Osteocyte (in vitro differentiated cells): ENCODE measurements around the gene GNGT1. TPM values are rescaled to one million over a fixed set of nuclear protein-coding genes. Genes with fewer than 3 reads are reported as not detected.

ENCODE experiments used
- DNase-seq: peaks from one replicate; pipeline ENCODE4 v3.0.0; 2021; ENCODE audit warnings: mixed read lengths; ENCODE audit not compliant: unreplicated experiment; ENCODE audit errors: extremely low spot score
- H3K27ac Mint-ChIP-seq: one replicate; pipeline ENCODE4 v1.8.0; 2021; ENCODE audit warnings: mild to moderate bottlenecking, mixed read lengths; ENCODE audit not compliant: unreplicated experiment
- H3K27me3 Mint-ChIP-seq: one replicate; pipeline ENCODE4 v1.8.0; 2021; ENCODE audit warnings: mixed read lengths; ENCODE audit not compliant: unreplicated experiment
- H3K36me3 Mint-ChIP-seq: one replicate; pipeline ENCODE4 v1.8.0; 2021; ENCODE audit warnings: mixed read lengths; ENCODE audit not compliant: unreplicated experiment
- H3K4me1 Mint-ChIP-seq: one replicate; pipeline ENCODE4 v1.8.0; 2021; ENCODE audit warnings: mixed read lengths; ENCODE audit not compliant: unreplicated experiment
- H3K4me3 Mint-ChIP-seq: one replicate; pipeline ENCODE4 v1.8.0; 2021; ENCODE audit warnings: mild to moderate bottlenecking, moderate library complexity, mixed read lengths; ENCODE audit not compliant: unreplicated experiment
- H3K9me3 Mint-ChIP-seq: one replicate; pipeline ENCODE4 v1.8.0; 2021; ENCODE audit warnings: mixed read lengths; ENCODE audit not compliant: unreplicated experiment
- total RNA-seq: library from RNA; stranded (reverse); gene quantifications from 2 replicates; pipeline ENCODE4 v1.2.1, GENCODE V29; 2021
- TF ChIP-seq, protein P1 (sequence below): fragments of 200-600 bp; sonication (generic); IDR thresholded peaks from 2 replicates; pipeline ENCODE4 v1.5.0; 2021; ENCODE audit warnings: antibody characterized with exemption, mild to moderate bottlenecking, moderate library complexity

GNGT1 gene
- total RNA-seq, 1 donor from 2014 or later, result not detected

GRCh38 chr7:93931655-93932054 is 25.3 kb downstream of the GNGT1 start:
- no peak overlapping the region for H3K27ac Mint-ChIP-seq
- no peaks in the 10 kb centered on the region for H3K27me3 Mint-ChIP-seq
- H3K36me3 Mint-ChIP-seq, result peaks cover 18% of the 10 kb centered on the region
- no peak overlapping the region for H3K4me3 Mint-ChIP-seq
- peaks cover 23% of the 10 kb centered on the region for H3K4me1 Mint-ChIP-seq
- no peaks in the 10 kb centered on the region for H3K9me3 Mint-ChIP-seq
- DNase-seq, result no peak
- TF ChIP-seq, protein P1, sequence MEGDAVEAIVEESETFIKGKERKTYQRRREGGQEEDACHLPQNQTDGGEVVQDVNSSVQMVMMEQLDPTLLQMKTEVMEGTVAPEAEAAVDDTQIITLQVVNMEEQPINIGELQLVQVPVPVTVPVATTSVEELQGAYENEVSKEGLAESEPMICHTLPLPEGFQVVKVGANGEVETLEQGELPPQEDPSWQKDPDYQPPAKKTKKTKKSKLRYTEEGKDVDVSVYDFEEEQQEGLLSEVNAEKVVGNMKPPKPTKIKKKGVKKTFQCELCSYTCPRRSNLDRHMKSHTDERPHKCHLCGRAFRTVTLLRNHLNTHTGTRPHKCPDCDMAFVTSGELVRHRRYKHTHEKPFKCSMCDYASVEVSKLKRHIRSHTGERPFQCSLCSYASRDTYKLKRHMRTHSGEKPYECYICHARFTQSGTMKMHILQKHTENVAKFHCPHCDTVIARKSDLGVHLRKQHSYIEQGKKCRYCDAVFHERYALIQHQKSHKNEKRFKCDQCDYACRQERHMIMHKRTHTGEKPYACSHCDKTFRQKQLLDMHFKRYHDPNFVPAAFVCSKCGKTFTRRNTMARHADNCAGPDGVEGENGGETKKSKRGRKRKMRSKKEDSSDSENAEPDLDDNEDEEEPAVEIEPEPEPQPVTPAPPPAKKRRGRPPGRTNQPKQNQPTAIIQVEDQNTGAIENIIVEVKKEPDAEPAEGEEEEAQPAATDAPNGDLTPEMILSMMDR, result no peak

- H3K27ac Mint-ChIP-seq, result no peak overlapping the region
- H3K9me3 Mint-ChIP-seq, result no peaks in the 10 kb centered on the region
- H3K4me3 Mint-ChIP-seq, result no peak overlapping the region
- TF ChIP-seq, protein P1, result no peak
- H3K36me3 Mint-ChIP-seq, result peaks cover 6% of the 10 kb centered on the region
- no peak for DNase-seq
- H3K27me3 Mint-ChIP-seq, result no peaks in the 10 kb centered on the region
- H3K4me1 Mint-ChIP-seq, result peaks cover 34% of the 10 kb centered on the region
Observed at GRCh38 chr7:93933156-93933555, 26.8 kb downstream of the GNGT1 start.

GRCh38 chr7:93935102-93935501 is 28.7 kb downstream of the GNGT1 start:
- peak overlapping the region; percentile 43 for H3K27ac Mint-ChIP-seq
- peaks cover 3% of the 10 kb centered on the region for H3K36me3 Mint-ChIP-seq
- no peaks in the 10 kb centered on the region for H3K9me3 Mint-ChIP-seq
- DNase-seq, result no peak
- H3K27me3 Mint-ChIP-seq, result no peaks in the 10 kb centered on the region
- peaks cover 39% of the 10 kb centered on the region for H3K4me1 Mint-ChIP-seq
- TF ChIP-seq, protein P1, result no peak
- H3K4me3 Mint-ChIP-seq, result no peak overlapping the region

GRCh38 chr7:93937818-93938217 is 31.5 kb downstream of the GNGT1 start:
- no peak for DNase-seq
- Mint-ChIP-seq H3K36me3 (peaks cover 2% of the 10 kb centered on the region), H3K27ac (peak overlapping the region; percentile 19), H3K27me3 (no peaks in the 10 kb centered on the region), H3K9me3 (no peaks in the 10 kb centered on the region), H3K4me3 (no peak overlapping the region), H3K4me1 (peaks cover 41% of the 10 kb centered on the region)
- TF ChIP-seq, protein P1, result no peak

DNA sequence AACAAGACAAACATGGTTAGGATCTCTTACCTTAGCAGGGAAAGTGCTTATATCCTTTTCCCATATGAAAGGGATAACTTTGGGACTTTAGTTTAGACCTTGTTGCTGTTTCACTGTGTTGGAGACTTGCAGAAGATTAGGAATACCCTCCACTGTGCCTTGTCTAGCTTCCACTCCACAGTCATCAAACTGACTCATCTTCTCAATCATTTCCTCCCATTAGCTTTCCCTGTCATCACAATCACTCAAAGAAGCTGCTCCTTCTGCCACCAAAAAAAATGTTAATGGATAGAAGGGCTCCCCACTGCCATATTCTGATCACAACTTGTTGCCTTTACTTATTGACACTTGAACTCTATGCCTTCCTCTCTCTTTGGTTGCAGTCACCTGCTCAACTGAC is 31.9 kb downstream of the GNGT1 start:
- H3K27ac Mint-ChIP-seq, result peak overlapping the region; percentile 19
- H3K36me3 Mint-ChIP-seq, result no peaks in the 10 kb centered on the region
- TF ChIP-seq, protein P1, result no peak
- DNase-seq, result no peak
- H3K4me1 Mint-ChIP-seq, result peaks cover 41% of the 10 kb centered on the region
- no peak overlapping the region for H3K4me3 Mint-ChIP-seq
- H3K9me3 Mint-ChIP-seq, result no peaks in the 10 kb centered on the region
- H3K27me3 Mint-ChIP-seq, result no peaks in the 10 kb centered on the region
